GM23338 (cell line): Measurements from ENCODE around the gene GALNT14. TPM values are rescaled to one million over a fixed set of nuclear protein-coding genes. Genes with fewer than 3 reads are reported as not detected.

ENCODE experiments used
- ATAC-seq: fragments of 200-7000 bp; cut with Tn5 transposase; 3 replicates; pipeline ENCODE4 v1.9.1; 2020
- DNase-seq: peaks from one replicate; pipeline ENCODE4 v3.0.0-alpha.2; 2015; ENCODE audit warnings: low spot score
- H2AFZ ChIP-seq: fragments of 200-600 bp; sonication (generic); 2 replicates; pipeline ENCODE4 v1.8.0; 2016; ENCODE audit warnings: antibody characterized with exemption, mild to moderate bottlenecking, moderate library complexity
- H3F3A ChIP-seq: fragments of 200-600 bp; sonication (generic); replicated peaks from 2 replicates; pipeline ENCODE4 v1.8.0; 2017; ENCODE audit warnings: antibody characterized with exemption, mixed run types, low read depth
- H3K27ac ChIP-seq: fragments of 200-600 bp; sonication (generic); 2 replicates; pipeline ENCODE4 v1.6.1; 2016; ENCODE audit warnings: low read depth
- H3K27me3 ChIP-seq: fragments of 200-600 bp; sonication (generic); 2 replicates; pipeline ENCODE4 v1.8.0; 2016; ENCODE audit warnings: mild to moderate bottlenecking, mixed run types, moderate library complexity; ENCODE audit not compliant: insufficient read depth
- H3K36me3 ChIP-seq: fragments of 200-600 bp; sonication (generic); 2 replicates; pipeline ENCODE4 v1.8.0; 2016; ENCODE audit warnings: mild to moderate bottlenecking; ENCODE audit not compliant: insufficient read depth
- H3K4me1 ChIP-seq: fragments of 200-600 bp; sonication (generic); 2 replicates; pipeline ENCODE4 v1.8.0; 2016; ENCODE audit warnings: mild to moderate bottlenecking, moderate library complexity; ENCODE audit not compliant: insufficient read depth
- H3K4me2 ChIP-seq: fragments of 200-600 bp; sonication (generic); 2 replicates; pipeline ENCODE4 v1.7.1; 2017; ENCODE audit warnings: mixed run types
- H3K4me3 ChIP-seq: fragments of 200-600 bp; sonication (generic); 2 replicates; pipeline ENCODE4 v1.6.1; 2016; ENCODE audit warnings: mixed run types
- H3K79me2 ChIP-seq: fragments of 200-600 bp; sonication (generic); replicated peaks from 2 replicates; pipeline ENCODE4 v1.8.0; 2017; ENCODE audit warnings: mild to moderate bottlenecking; ENCODE audit not compliant: insufficient read depth
- H3K9me2 ChIP-seq: fragments of 200-600 bp; sonication (generic); 2 replicates; pipeline ENCODE4 v1.8.0; 2017; ENCODE audit not compliant: insufficient read depth
- H4K20me1 ChIP-seq: fragments of 200-600 bp; sonication (generic); replicated peaks from 2 replicates; pipeline ENCODE4 v1.8.0; 2017; ENCODE audit warnings: mild to moderate bottlenecking; ENCODE audit not compliant: insufficient read depth
- H3K27ac Mint-ChIP-seq: 2 replicates; pipeline ENCODE4 v1.8.0; 2020; ENCODE audit warnings: inconsistent platforms, mild to moderate bottlenecking, moderate library complexity, mixed read lengths
- H3K27me3 Mint-ChIP-seq: 3 replicates; pipeline ENCODE4 v1.8.0; 2022; ENCODE audit warnings: low read depth, mild to moderate bottlenecking, moderate library complexity, mixed read lengths, inconsistent platforms; ENCODE audit not compliant: insufficient read depth, poor library complexity
- H3K36me3 Mint-ChIP-seq: 3 replicates; pipeline ENCODE4 v1.8.0; 2021; ENCODE audit warnings: low read depth, mild to moderate bottlenecking, inconsistent platforms, moderate library complexity, mixed read lengths
- H3K4me1 Mint-ChIP-seq: 3 replicates; pipeline ENCODE4 v1.8.0; 2020; ENCODE audit warnings: mild to moderate bottlenecking, inconsistent platforms, mixed read lengths
- H3K4me3 Mint-ChIP-seq: 3 replicates; pipeline ENCODE4 v1.8.0; 2021; ENCODE audit warnings: moderate library complexity, mild to moderate bottlenecking, inconsistent platforms, mixed read lengths
- H3K9me3 Mint-ChIP-seq: 3 replicates; pipeline ENCODE4 v1.8.0; 2020; ENCODE audit warnings: moderate library complexity, mild to moderate bottlenecking, inconsistent platforms, mixed read lengths
- CREB1 ChIP-seq: fragments of 250-450 bp; sonication (Bioruptor Pico); IDR thresholded peaks from 2 replicates; pipeline ENCODE4 v1.5.0; 2020; ENCODE audit warnings: low read depth, mild to moderate bottlenecking, moderate library complexity
- CTCF ChIP-seq, 2 experiments: fragments of 200-600 bp in 1 of 2; sonication (generic) in 1 of 2; conservative IDR thresholded peaks; 2 replicates each; pipeline versions ENCODE4 v1.5.1 to v1.6.1; 2016 to 2017; ENCODE audit warnings: antibody characterized with exemption in 2 of 2, low read depth in 2 of 2, mild to moderate bottlenecking in 2 of 2, moderate library complexity in 1 of 2
- JUNB ChIP-seq: IDR thresholded peaks from one replicate; pipeline ENCODE4 v1.6.1; 2016; ENCODE audit warnings: antibody characterized with exemption; ENCODE audit not compliant: unreplicated experiment
- NANOG ChIP-seq: IDR thresholded peaks from 2 replicates; pipeline ENCODE4 v1.6.1; 2016; ENCODE audit warnings: antibody characterized with exemption, borderline replicate concordance
- POLR2AphosphoS5 ChIP-seq: IDR thresholded peaks from 2 replicates; pipeline ENCODE4 v1.6.1; 2016; ENCODE audit warnings: antibody characterized with exemption, low read depth
- REST ChIP-seq: IDR thresholded peaks from one replicate; pipeline ENCODE4 v1.6.1; 2018; ENCODE audit warnings: antibody characterized with exemption; ENCODE audit not compliant: unreplicated experiment
- ZNF114 ChIP-seq: fragments of 250-450 bp; sonication (Bioruptor Pico); IDR thresholded peaks from 2 replicates; pipeline ENCODE4 v1.5.0; 2020; ENCODE audit warnings: mild to moderate bottlenecking, moderate library complexity
- ZNF331 ChIP-seq: fragments of 250-450 bp; sonication (Bioruptor Pico); IDR thresholded peaks from 2 replicates; pipeline ENCODE4 v1.5.0; 2020; ENCODE audit warnings: low read depth, mild to moderate bottlenecking, moderate library complexity
- ZNF462 ChIP-seq: fragments of 250-450 bp; sonication (Bioruptor Pico); IDR thresholded peaks from 2 replicates; pipeline ENCODE4 v1.5.0; 2020; ENCODE audit warnings: mild to moderate bottlenecking, moderate library complexity
- polyA plus RNA-seq: library from polyadenylated mRNA; unstranded; fragments of >200 nt; fragmentation: Nextera tagmentation; extraction: Ambion mirVana; gene quantifications from 2 replicates; pipeline ENCODE4 v1.2.1, GENCODE V29; 2016
- total RNA-seq: library from RNA; depleted of rRNA; stranded (reverse); fragments of >200 nt; shearing (Covaris generic); gene quantifications from 2 replicates; pipeline ENCODE4 v1.2.3, GENCODE V29; 2014

GALNT14 gene
- total and polyA plus RNA-seq, 2 experiments from 2014 or later: 5.4 to 7.7 TPM

GRCh38 chr2:30866974-30867373, 271.3 kb downstream of the GALNT14 start:
- Histone ChIP-seq H3K9me2 (0 out of 2 replicates have a peak, but pooled peaks cover 3% of the 10 kb centered on the region), H3K27me3 (no peaks in the 10 kb centered on the region), H3F3A (no peaks in the 10 kb centered on the region), H3K4me3 (no peak overlapping the region), H3K4me2 (no peak overlapping the region), H3K36me3 (no peaks in the 10 kb centered on the region), H2AFZ (no peak overlapping the region), H3K79me2 (no peaks in the 10 kb centered on the region), H3K27ac (no peak overlapping the region), H3K4me1 (no peaks in the 10 kb centered on the region), H4K20me1 (no peaks in the 10 kb centered on the region)
- Mint-ChIP-seq H3K9me3 (no peaks in the 10 kb centered on the region), H3K4me3 (no peak overlapping the region), H3K27ac (no peak overlapping the region), H3K27me3 (no peaks in the 10 kb centered on the region), H3K36me3 (no peaks in the 10 kb centered on the region; the same call in 2 of the 3 replicates), H3K4me1 (peaks cover 5% of the 10 kb centered on the region)
- no peak for TF ChIP-seq POLR2AphosphoS5
- no peak for DNase-seq
- ATAC-seq: no peak

- no peaks in the 10 kb centered on the region for H3K9me3 Mint-ChIP-seq
- no peak overlapping the region for H3K4me2 ChIP-seq
- H3K27ac Mint-ChIP-seq: no peak overlapping the region
- H3K4me1 ChIP-seq: no peaks in the 10 kb centered on the region
- H3K9me2 ChIP-seq: 0 out of 2 replicates have a peak, but pooled peaks cover 3% of the 10 kb centered on the region
- no peaks in the 10 kb centered on the region for H3K79me2 ChIP-seq
- H3F3A ChIP-seq: no peaks in the 10 kb centered on the region
- no peaks in the 10 kb centered on the region for H3K4me1 Mint-ChIP-seq
- no peaks in the 10 kb centered on the region for H4K20me1 ChIP-seq
- no peak for ATAC-seq
- no peak for DNase-seq
- H3K36me3 ChIP-seq: no peaks in the 10 kb centered on the region
- H3K27me3 Mint-ChIP-seq: no peaks in the 10 kb centered on the region
- no peak overlapping the region for H2AFZ ChIP-seq
- no peak overlapping the region for H3K4me3 Mint-ChIP-seq
- no peaks in the 10 kb centered on the region for H3K27me3 ChIP-seq
- H3K27ac ChIP-seq: no peak overlapping the region
- no peak overlapping the region for H3K4me3 ChIP-seq
- H3K36me3 Mint-ChIP-seq: no peaks in the 10 kb centered on the region; the same call in 2 of the 3 replicates
- TF ChIP-seq REST (no peak), NANOG (no peak), ZNF331 (no peak), POLR2AphosphoS5 (no peak), ZNF114 (no peak), JUNB (no peak), CREB1 (CRISPR knock-in tag) (no peak), ZNF462 (no peak), CTCF (conservative IDR thresholded peaks at IDR 0.05; ENCODE audit: low read depth in 2 of 2) (no peak)
These were observed 272.2 kb downstream of the GALNT14 start for GRCh38 chr2:30865892-30866681.
